ENCODE results near the gene OTUB1. TPM values are rescaled to one million over a fixed set of nuclear protein-coding genes. Genes with fewer than 3 reads are reported as not detected.
"Not testable (repeated sequence)": the region's sequence is repeated elsewhere in the genome, so short reads cannot be mapped to it uniquely, and the experiment has no call there.

Gene OTUB1
- total RNA-seq, 1 donor from 2014 or later = 48.1 TPM

DNA sequence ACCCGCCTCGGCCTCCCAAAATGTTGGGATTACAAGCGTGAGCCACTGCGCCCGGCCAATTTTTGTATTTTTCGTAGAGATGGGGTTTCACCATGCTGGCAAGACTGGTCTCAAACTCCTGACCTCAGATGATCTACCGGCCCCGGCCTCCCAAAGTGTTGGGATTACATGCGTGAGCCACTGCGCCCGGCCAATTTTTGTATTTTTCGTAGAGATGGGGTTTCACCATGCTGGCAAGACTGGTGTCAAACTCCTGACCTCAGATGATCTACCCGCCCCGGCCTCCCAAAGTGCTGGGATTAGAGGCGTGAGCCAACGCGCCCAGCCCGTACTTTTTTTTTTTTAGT, 12.4 kb upstream of the OTUB1 start:
- intact Hi-C loops (cut with DNase I) = loop anchor here (1.0 kb wide), 1 partner anchor 136 kb away; no protein-coding TSS in a partner anchor
- not testable (repeated sequence) for DNase-seq (ENCODE audit: low spot score)

DNA sequence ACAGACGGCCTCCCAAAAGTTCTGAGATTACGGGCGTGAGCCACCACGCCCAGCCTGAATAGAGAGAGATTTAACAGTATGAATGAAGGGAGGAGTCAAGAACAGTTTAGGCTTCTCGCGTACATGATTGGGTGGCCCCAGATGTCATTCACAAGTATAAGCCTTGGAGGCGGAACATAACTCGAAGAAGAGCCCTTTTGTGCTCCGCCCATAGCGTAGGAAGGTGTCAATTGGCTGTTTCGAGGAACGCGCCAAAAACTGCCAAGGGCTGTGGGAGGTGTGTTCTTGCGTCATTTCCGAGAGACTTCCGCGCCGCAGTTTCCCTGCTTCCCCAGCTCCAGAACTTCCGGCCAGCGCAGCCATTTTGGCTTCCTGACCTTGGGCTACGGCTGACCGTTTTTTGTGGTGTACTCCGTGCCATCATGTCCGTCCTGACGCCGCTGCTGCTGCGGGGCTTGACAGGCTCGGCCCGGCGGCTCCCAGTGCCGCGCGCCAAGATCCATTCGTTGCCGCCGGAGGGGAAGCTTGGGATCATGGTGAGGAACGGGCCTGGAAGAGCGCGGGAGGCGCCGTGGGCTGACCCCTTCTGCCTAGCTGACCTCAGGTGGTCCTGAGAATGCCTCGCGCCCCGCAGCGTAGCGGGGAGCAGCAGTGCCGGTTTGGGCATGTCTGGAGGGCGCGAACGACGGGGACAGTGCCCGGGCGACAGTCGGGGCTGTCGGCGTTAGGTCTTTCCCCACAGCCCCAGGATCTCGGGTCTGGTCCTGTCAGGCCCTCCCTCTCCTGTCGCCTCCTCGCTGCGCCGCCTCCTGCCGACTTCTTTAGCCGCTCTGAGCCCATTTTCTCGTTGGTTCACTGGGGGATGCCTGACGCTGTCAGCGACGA, 11.7 kb upstream of the OTUB1 start, which contains the start of gene COX8A:
COX8A (plus strand) TSS at position 362 of the 885 bp plus-strand sequence; CDS start at position 423, 61 bp downstream.
- intact Hi-C loops (cut with DNase I) = loop anchor here (1.0 kb wide), 1 partner anchor 136 kb away; no protein-coding TSS in a partner anchor

DNA sequence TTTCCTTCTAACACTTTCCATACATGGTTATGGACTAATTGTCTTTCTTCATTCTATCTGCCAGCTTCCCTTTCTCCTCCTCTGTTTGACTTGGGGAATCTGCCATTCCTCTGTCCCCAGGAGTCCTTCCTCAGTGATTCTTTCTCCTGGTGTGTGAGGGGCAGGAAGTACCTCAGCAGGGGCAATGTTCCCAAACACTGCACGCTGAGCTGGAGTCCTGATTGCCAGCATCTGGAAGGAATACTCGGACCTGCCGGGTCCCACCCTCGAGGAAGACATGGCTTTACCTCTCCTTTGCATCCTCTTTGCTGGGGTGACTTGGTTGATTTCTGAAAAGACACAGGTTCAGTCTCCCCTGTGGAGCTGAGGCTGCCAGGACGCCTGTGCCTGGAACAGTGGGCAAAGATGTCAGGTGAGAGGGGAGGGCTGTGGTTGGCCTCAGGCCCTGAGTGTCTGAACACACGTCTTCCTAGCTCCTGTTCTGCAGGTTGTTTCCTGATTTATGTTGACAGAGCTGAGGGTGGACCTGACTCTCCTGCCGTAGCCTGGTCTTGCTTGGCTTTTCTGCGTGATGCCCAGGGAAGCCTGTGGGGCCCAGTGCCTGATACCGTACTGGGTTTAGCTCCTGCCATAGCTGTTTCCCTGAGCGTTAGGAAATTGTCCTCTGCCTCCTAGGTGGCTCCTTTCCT, 7.5 kb upstream of the OTUB1 start:
- DNase-seq (ENCODE audit: low spot score) = no peak
- intact Hi-C loops (cut with DNase I) = no loop called here

More for the DNA sequence above, 11.7 kb upstream of the OTUB1 start, which contains the start of gene COX8A:
- peak; percentile 99 for DNase-seq (ENCODE audit: low spot score)

DNA sequence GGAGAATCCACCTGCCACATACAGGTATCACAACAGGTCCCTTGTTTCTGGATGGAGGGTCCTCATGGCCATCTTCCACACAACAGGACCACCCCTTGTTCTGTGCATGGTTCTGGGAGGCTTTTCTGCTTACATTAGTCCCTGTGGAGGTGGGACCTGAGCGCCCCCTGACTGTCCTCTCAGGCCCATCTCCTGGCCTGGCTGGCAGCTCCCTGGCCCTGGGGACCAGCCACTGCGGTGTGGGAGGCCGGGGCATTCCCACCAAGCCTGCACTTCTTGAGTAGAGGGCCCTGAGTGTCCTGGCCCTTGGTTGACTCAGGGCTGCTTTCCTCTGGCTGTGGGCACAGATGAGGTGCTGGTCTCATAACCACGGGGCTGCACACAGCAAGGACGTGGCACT, 6.8 kb upstream of the OTUB1 start:
- intact Hi-C loops (cut with DNase I) = no loop called here
- no peak for DNase-seq (ENCODE audit: low spot score)

DNA sequence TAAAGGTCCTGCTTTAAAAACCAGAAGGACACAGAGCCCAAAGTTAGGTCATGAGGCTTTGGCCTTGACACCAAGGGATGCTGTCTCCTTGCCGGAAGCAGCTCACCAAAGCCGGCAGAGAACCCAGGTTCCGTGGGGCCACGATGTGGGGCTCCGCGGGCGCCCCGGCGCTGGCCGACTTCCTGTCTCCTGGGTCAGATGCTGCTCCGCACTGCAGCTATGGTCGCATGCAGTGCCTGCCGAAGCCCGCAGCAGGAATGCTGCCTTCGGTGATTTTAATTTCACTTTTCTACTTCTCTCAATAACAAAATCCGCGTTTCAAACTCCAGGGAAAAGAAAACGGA, 454 bp upstream of the OTUB1 start:
- DNase-seq (ENCODE audit: low spot score) = no peak
- intact Hi-C loops (cut with DNase I) = no loop called here

DNA sequence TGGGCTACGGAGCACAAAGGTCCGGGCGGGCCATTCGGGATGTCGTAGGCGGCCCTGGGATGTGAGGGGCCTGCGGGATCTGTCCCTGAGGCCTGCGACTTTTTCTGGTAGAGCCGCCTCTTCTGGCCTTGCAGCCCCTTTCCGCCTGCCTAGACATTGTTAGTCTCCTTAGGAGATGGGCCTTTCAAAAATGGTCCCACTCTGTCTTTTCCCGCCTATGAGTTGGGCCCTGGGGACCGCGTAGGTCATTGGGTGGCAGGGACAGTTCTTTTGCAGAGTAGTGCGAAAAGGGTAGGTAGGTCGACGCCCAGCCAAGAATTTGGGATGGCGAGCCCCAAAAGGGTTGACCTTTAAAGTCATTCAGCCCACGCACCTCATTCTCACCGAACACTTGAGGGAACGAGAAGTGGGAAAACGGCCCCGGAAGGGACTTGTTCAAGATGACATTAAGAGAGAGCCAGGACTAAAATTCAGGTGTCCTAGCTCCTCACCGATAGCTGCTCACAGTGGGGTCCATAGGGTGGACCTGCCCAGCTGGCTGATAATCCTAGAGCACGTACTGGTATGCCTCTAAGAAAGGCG, 785 bp downstream of the OTUB1 start:
- no peak for DNase-seq (ENCODE audit: low spot score)
- intact Hi-C loops (cut with DNase I) = no loop called here

DNA sequence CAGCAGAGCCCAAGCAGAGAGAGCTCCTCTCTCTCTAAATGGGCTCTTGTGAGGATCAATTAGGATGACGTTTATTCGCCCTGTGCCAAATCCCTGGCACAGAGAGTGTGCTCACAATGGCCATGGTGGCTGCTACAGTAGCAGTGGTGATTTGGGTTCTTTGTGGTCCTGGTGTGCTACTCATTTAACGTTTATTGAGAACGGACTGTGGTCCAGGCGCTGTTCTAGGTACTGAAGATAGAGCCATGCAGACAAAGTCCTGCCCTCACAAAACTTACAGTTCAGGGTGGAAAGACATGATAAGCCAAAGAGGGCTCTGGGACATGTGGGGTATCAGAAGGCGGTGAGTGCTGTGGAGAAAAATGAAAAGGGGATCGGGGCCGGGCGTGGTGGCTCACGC, 5.3 kb downstream of the OTUB1 start:
- DNase-seq (ENCODE audit: low spot score) = no peak
- intact Hi-C loops (cut with DNase I) = no loop called here

DNA sequence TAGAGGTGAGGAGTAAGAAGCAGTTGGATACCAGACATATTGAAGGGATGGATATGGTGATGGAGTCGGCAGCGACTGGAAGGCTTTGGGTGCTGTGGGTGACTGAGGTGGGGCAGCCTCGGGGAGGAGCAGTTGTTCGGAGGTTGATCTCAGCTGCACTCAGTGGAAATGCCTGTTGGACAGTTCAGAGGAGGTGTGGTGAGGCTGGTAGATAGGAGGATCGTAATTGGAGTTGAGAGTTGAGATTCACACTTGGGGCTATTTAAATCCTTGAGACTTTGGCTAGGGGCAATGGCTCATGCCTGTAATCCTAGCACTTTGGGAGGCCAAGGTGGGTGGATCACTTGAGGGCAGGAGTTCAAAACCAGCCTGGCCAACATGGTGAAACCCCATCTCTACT, 6.9 kb downstream of the OTUB1 start:
- intact Hi-C loops (cut with DNase I) = no loop called here
- DNase-seq (ENCODE audit: low spot score) = no peak

DNA sequence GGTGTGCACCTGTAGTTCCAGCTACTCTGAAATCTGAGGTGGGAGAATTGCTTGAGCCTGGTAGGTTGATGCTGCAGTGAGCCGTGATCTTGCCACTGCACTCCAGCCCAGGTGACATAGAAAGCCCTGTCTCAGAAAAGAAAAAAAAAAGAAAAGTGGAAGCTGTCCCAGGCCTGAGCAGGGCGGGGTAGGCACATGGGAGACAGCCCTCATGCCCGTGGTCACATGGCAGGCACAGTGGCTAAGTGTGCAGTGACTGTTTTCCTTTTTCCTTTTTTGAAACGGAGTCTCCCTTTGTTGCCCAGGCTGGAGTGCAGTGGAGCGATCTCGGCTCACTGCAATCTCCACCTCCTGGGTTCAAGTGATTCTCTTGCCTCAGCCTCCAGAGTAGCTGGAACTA, 7.8 kb downstream of the OTUB1 start:
- DNase-seq (ENCODE audit: low spot score) = no peak

DNA sequence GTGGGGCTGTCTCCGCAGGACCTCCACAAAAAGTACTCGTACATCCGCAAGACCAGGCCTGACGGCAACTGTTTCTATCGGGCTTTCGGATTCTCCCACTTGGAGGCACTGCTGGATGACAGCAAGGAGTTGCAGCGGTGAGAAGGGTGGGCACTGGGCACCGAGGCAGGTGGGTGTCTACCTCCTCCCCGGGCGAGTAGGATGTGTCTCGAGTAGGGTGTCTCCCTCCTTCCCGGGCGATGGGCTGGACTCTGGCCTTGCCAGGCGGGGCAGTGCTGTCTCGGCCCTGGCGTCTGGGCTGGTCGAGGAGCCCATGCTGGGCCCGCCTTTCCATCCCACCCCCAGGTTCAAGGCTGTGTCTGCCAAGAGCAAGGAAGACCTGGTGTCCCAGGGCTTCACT, 10.3 kb downstream of the OTUB1 start:
- no peak for DNase-seq (ENCODE audit: low spot score)
- intact Hi-C loops (cut with DNase I) = no loop called here

More for the DNA sequence above, 7.8 kb downstream of the OTUB1 start:
- intact Hi-C loops (cut with DNase I) = no loop called here

DNA sequence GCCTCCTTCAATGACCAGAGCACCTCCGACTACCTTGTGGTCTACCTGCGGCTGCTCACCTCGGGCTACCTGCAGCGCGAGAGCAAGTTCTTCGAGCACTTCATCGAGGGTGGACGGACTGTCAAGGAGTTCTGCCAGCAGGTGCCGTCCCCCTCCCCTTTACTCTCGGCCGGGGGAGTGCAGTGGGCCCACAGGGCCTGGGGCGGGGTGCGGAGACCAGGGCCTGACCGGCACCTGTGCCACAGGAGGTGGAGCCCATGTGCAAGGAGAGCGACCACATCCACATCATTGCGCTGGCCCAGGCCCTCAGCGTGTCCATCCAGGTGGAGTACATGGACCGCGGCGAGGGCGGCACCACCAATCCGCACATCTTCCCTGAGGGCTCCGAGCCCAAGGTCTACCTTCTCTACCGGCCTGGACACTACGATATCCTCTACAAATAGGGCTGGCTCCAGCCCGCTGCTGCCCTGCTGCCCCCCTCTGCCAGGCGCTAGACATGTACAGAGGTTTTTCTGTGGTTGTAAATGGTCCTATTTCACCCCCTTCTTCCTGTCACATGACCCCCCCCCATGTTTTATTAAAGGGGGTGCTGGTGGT, 11.0 kb downstream of the OTUB1 start:
- DNase-seq (ENCODE audit: low spot score) = no peak
- intact Hi-C loops (cut with DNase I) = no loop called here

DNA sequence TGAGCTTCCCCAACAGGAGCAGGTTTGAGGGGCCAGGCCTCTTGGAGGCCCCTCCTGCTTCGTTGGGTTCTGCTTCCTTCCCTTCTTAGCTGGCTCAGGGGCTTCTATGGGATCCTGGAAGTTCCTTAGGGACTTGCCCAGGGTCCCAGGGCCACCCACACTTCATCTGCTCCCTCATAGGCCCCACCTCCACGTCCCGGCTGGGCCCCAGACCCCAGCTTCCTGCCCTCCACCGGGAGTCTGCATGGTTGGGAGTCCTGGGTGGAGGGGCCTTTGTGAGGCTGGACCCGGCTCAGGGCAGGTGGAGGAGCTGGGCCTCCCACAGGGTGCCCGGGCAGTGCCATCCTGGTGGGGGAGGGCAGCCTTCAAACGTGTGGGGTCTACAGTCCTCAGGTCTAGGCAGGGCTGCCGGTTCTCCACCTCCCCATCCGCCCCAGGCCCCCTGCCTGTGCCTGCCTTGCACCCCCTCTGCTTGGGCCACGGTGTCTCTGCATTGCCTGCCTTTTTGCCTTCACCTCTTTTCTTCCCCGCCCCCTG, 11.6 kb downstream of the OTUB1 start:
- no peak for DNase-seq (ENCODE audit: low spot score)
- intact Hi-C loops (cut with DNase I) = no loop called here

DNA sequence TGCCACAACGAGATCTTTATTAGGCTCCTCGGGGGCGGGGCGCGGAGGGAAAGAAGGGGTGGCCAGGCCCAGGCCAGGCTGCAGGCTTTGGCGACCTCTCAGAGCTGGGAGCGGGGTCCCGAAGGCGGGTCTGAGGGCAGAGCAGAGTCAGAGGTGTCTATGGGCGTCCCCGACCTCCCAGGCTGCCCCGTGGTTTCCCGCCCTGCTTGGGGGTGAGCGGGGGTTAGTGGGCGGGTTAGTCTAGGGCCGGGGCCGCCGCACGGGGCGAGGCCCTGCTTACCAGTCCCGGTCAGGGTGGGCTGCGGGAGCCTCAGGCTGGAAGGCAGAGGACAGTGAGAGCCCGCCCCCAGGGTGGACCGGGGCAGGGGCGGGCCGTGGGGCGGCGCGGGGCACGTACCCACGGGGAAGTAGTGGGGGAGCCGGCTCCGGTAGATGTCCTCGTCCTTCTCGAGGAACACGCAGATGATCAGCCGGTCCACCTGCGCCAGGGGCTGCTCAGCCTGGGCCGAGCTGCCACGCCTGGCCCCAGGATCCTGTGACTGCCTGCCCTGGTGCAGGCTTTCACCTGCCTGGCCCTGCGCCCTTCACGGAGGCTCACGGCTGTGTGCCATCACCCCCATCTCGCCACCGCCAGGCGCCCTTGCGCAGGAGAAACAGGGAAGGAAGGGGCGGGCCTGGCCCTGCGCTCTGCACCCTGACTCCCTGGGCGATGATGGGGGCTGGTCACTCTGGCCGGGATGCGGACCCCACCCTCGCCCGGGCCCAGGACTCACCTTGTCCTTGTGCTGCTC, 12.5 kb downstream of the OTUB1 start:
- no peak for DNase-seq (ENCODE audit: low spot score)
- intact Hi-C loops (cut with DNase I) = no loop called here

DNA sequence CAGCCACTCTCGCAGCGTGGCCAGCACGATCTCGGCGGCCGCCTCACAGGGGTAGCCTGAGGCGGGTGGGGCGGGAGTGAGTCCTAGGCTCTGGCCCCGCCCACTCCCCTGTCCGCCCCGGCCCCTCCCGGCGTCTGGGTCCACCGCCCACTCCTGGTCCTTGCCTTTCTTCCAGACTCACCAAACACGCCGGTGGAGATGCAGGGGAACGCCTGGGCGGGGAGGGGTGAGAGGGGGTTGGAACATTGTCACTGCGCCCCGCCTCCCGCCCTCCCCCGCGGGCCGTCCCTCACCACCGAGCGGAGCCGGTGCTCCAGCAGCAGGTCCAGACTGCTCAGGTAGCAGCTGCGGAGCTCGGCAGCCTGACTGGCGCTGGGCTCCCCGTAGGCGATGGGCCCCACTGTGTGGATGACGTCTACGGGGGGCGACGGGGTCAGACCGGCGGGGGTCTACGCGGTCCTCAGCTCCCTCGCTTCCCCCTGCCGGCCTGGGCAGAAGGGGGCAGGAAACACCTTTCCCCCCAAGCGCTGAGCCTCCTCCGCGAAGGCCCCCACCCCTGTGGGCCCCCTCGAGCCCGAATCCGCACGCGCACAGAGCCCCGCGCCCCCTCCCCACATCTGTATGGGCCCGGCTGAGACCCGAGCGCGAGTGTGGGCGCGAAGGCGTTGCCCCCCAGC, 13.2 kb downstream of the OTUB1 start:
- no peak for DNase-seq (ENCODE audit: low spot score)
- intact Hi-C loops (cut with DNase I) = loop anchor here (1.0 kb wide), 1 partner anchor 149 kb away; no protein-coding TSS in a partner anchor

DNA sequence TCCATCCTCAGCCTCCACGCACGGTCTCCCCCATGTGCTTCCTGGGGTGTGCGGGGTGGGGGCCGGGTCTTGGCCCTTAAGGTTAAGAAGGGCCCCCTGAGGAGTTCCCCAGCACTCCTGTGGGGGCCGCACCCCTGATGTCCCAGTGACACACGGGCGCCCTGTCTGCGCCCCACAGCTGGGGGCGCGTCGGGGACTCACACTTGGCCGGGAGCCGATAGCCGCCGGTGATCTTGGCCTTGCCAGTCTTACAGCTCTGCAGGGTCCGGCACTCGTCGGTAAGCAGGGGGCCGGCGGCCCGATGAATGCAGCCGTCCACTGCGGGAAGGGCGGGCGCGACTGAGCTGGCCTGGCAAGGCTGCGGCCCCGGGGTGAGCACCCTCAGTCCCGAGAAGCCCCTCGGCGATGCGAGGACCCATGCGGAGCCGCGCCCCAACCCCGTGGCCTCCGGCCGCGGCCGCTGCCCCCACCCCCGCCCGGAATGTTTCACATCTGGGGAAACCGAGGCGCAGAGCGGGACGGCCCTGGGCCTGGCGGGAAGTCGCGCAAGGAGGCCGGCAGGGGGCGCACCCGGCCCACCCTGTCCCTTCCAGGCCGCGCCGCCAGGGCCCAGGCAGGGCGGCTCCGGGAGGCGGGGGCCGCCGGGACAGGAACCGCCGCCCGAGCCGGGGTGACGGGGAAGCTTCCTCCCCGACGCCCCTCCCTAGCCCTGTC, 13.9 kb downstream of the OTUB1 start:
- intact Hi-C loops (cut with DNase I) = loop anchor here (1.0 kb wide), 1 partner anchor 148 kb away; no protein-coding TSS in a partner anchor
- DNase-seq (ENCODE audit: low spot score) = no peak

DNA sequence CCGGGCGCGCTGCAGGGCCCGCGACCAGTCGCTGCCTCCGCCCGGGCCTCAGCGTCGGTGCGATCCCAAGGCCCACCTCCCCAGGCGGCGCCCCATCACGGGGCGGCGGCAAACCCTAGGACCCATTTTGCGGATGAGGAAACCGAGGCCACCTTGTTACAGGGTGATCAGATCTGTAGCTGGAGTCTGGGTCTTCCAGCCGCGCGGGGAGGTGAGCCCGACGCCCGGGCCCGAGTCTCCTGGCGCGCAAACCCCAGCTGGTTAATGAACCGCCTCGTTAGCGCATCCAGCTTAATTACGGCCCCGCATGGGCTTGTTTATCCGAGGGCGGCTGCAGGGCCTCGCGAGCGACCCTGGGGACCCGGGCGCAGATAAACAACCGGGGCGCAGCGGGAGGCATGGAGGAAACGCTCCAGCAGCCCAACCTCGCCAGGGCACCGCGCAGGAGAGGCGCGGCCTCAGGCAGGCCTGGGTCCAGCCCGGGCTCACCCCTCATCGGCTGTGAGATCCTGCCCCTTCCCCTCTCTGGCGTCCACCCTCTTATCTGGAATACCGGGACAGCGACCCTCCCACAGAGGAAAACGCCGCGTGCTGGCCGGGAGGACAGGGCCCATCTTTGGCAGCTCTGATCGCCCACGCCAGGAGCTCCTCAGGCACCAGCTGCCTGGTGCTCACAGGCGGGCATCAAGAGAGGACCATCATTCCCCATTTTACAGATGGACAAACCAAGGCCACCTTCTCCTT, 14.7 kb downstream of the OTUB1 start:
- intact Hi-C loops (cut with DNase I) = loop anchor here (1.0 kb wide), 1 partner anchor 147 kb away; no protein-coding TSS in a partner anchor
- no peak for DNase-seq (ENCODE audit: low spot score)

Measured in cardiac septum (tissue), 1 donor.